HEK293 (cell line): ENCODE data around the gene CNTNAP4.

Source experiments
- CTCF ChIA-PET: fragments of 350-600 bp; formaldehyde crosslinking; extraction: SDS; loops from one replicate; lab custom pipeline; 2021; ENCODE audit warnings: antibody characterized with exemption; lab: Yijun Ruan, JAX
- POLR2A ChIA-PET: fragments of 300-600 bp; formaldehyde crosslinking; extraction: SDS; loops from one replicate; lab custom pipeline; 2020; ENCODE audit warnings: antibody characterized with exemption, inconsistent platforms; lab: Yijun Ruan, JAX
- H3K27ac ChIP-seq: fragments of 200-500 bp; sonication (Bioruptor generic); 2 replicates; pipeline ENCODE4 v1.5.1; 2014; ENCODE audit warnings: low read depth, low read length, control low read depth, inconsistent platforms; ENCODE audit errors: extremely low read depth
- H3K36me3 ChIP-seq, 2 experiments: fragments of 200-500 bp in 1 of 2; sonication (Bioruptor generic) in 1 of 2; 1 replicate in 1 of 2; 2 replicates in 1 of 2; pipeline ENCODE4 v1.5.1; 2014 to 2017; ENCODE audit warnings: inconsistent platforms in 2 of 2, low read length in 2 of 2; ENCODE audit not compliant: control insufficient read depth in 2 of 2, insufficient read depth in 1 of 2
- H3K4me1 ChIP-seq: fragments of 200-500 bp; sonication (Bioruptor generic); 2 replicates; pipeline ENCODE4 v1.5.1; 2014; ENCODE audit warnings: mild to moderate bottlenecking, low read length, inconsistent platforms; ENCODE audit not compliant: control insufficient read depth, insufficient read depth
- H3K4me3 ChIP-seq: 2 replicates; pipeline ENCODE4 v1.5.1; 2011; ENCODE audit warnings: low read depth, mild to moderate bottlenecking, control low read depth, low read length, moderate library complexity
- H3K9me3 ChIP-seq: fragments of 200-500 bp; sonication (Bioruptor generic); 2 replicates; pipeline ENCODE4 v1.5.1; 2014; ENCODE audit warnings: low read depth, low read length, inconsistent platforms; ENCODE audit not compliant: control insufficient read depth, insufficient read depth
- GLI2 ChIP-seq: fragments of 450-650 bp; formaldehyde crosslinking; IDR thresholded peaks from 2 replicates; pipeline ENCODE4; 2017; ENCODE audit warnings: missing biosample characterization, missing genetic modification characterization, low read depth, borderline replicate concordance
- MYNN ChIP-seq: fragments of 450-650 bp; formaldehyde crosslinking; IDR thresholded peaks from 2 replicates; pipeline ENCODE4 v1.5.1; 2016; ENCODE audit warnings: missing biosample characterization, missing genetic modification characterization, borderline replicate concordance
- RBAK ChIP-seq: fragments of 450-650 bp; formaldehyde crosslinking; IDR thresholded peaks from 2 replicates; pipeline ENCODE4 v1.5.1; 2016; ENCODE audit warnings: missing biosample characterization, missing genetic modification characterization
- SALL2 ChIP-seq: fragments of 450-650 bp; formaldehyde crosslinking; IDR thresholded peaks from 2 replicates; pipeline ENCODE4 v1.5.0; 2017; ENCODE audit warnings: missing biosample characterization, mild to moderate bottlenecking, missing genetic modification characterization, borderline replicate concordance
- WT1 ChIP-seq: fragments of 450-650 bp; formaldehyde crosslinking; IDR thresholded peaks from 2 replicates; pipeline ENCODE4 v1.5.1; 2016; ENCODE audit warnings: missing biosample characterization, missing genetic modification characterization
- ZBTB1 ChIP-seq: fragments of 450-650 bp; formaldehyde crosslinking; IDR thresholded peaks from 2 replicates; pipeline ENCODE4 v1.5.1; 2016; ENCODE audit warnings: missing biosample characterization, missing genetic modification characterization
- ZBTB7A ChIP-seq: fragments of 450-650 bp; formaldehyde crosslinking; IDR thresholded peaks from 2 replicates; pipeline ENCODE4 v1.5.1; 2016; ENCODE audit warnings: low read depth, missing biosample characterization, missing genetic modification characterization
- ZFP69B ChIP-seq: fragments of 450-650 bp; formaldehyde crosslinking; IDR thresholded peaks from 2 replicates; pipeline ENCODE4 v1.5.1; 2016; ENCODE audit warnings: missing biosample characterization, missing genetic modification characterization
- ZNF112 ChIP-seq: fragments of 450-650 bp; formaldehyde crosslinking; IDR thresholded peaks from 2 replicates; pipeline ENCODE4 v1.5.0; 2017; ENCODE audit warnings: missing biosample characterization, missing genetic modification characterization
- ZNF169 ChIP-seq: fragments of 450-650 bp; formaldehyde crosslinking; IDR thresholded peaks from 2 replicates; pipeline ENCODE4 v1.5.1; 2016; ENCODE audit warnings: missing biosample characterization, missing genetic modification characterization
- ZNF202 ChIP-seq: fragments of 450-650 bp; formaldehyde crosslinking; IDR thresholded peaks from 2 replicates; pipeline ENCODE4 v1.5.1; 2016; ENCODE audit warnings: missing biosample characterization, missing genetic modification characterization, borderline replicate concordance
- ZNF404 ChIP-seq: fragments of 450-650 bp; formaldehyde crosslinking; IDR thresholded peaks from 2 replicates; pipeline ENCODE4 v1.5.1; 2017; ENCODE audit warnings: missing biosample characterization, missing genetic modification characterization
- ZNF510 ChIP-seq: fragments of 450-650 bp; formaldehyde crosslinking; IDR thresholded peaks from 2 replicates; pipeline ENCODE4 v1.5.1; 2018; ENCODE audit warnings: mild to moderate bottlenecking, missing genetic modification characterization, missing biosample characterization; ENCODE audit not compliant: insufficient replicate concordance
- ZNF514 ChIP-seq: fragments of 450-650 bp; formaldehyde crosslinking; IDR thresholded peaks from 2 replicates; pipeline ENCODE4 v1.5.1; 2016; ENCODE audit warnings: missing biosample characterization, missing genetic modification characterization
- ZNF521 ChIP-seq: fragments of 450-650 bp; formaldehyde crosslinking; IDR thresholded peaks from 2 replicates; pipeline ENCODE4 v1.5.1; 2017; ENCODE audit warnings: missing biosample characterization, mild to moderate bottlenecking, missing genetic modification characterization
- ZNF596 ChIP-seq: fragments of 450-650 bp; IDR thresholded peaks from 2 replicates; pipeline ENCODE4 v1.5.0; 2018; ENCODE audit warnings: missing biosample characterization, mild to moderate bottlenecking, missing genetic modification characterization, moderate library complexity
- ZNF600 ChIP-seq: fragments of 450-650 bp; formaldehyde crosslinking; IDR thresholded peaks from 2 replicates; pipeline ENCODE4 v1.5.1; 2016; ENCODE audit warnings: missing biosample characterization, missing genetic modification characterization
- ZNF610 ChIP-seq: fragments of 450-650 bp; formaldehyde crosslinking; IDR thresholded peaks from 2 replicates; pipeline ENCODE4 v1.5.1; 2016; ENCODE audit warnings: missing biosample characterization, missing genetic modification characterization, borderline replicate concordance
- TF ChIP-seq, protein P1 (sequence below): fragments of 450-650 bp; formaldehyde crosslinking; IDR thresholded peaks from 2 replicates; pipeline ENCODE4 v1.5.1; 2016; ENCODE audit warnings: missing biosample characterization, missing genetic modification characterization
- TF ChIP-seq, protein P2 (sequence below): fragments of 450-650 bp; formaldehyde crosslinking; IDR thresholded peaks from 2 replicates; pipeline ENCODE4 v1.5.1; 2017; ENCODE audit warnings: missing biosample characterization, missing genetic modification characterization
- TF ChIP-seq, protein P3 (sequence below): fragments of 450-650 bp; formaldehyde crosslinking; IDR thresholded peaks from 2 replicates; pipeline ENCODE4 v1.5.1; 2016; ENCODE audit warnings: missing biosample characterization, missing genetic modification characterization
- TF ChIP-seq, protein P4 (sequence below): fragments of 450-650 bp; formaldehyde crosslinking; IDR thresholded peaks from 2 replicates; pipeline ENCODE4 v1.5.1; 2016; ENCODE audit warnings: missing biosample characterization, missing genetic modification characterization
- TF ChIP-seq, protein P5 (sequence below): fragments of 450-650 bp; formaldehyde crosslinking; IDR thresholded peaks from 2 replicates; pipeline ENCODE4 v1.5.1; 2017; ENCODE audit warnings: missing biosample characterization, missing genetic modification characterization

The CNTNAP4 gene

DNA sequence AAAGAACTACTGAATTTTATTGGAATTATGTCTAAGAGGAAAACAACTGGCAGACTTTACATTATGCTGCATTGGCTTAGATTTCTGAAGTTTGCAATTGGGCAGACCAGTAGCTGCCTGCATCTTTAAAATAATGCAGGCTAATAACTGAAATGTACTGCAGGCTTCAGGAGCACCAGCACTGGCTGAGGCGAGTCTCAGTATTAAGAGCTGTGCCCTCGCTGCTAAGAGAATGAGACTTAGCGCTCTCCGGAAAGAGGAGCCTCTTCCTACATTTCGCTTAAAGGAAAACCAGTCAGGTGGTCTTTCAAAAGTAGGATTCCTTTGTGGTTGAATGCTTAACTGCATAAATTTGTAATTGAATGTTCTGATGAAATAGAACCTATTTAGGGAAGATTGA lies 885 bp downstream of the CNTNAP4 start:
- Histone ChIP-seq H3K4me3 (no peak overlapping the region), H3K36me3 (no peaks in the 10 kb centered on the region), H3K9me3 (no peaks in the 10 kb centered on the region), H3K27ac (no peak overlapping the region), H3K4me1 (no peaks in the 10 kb centered on the region)
- ChIA-PET POLR2A (no interaction called here), CTCF (no interaction called here)
- TF ChIP-seq ZNF202 (no peak), ZNF600 (tag by site-specific recombination) (no peak), ZBTB1 (tag by site-specific recombination) (no peak), ZFP69B (tag by site-specific recombination) (no peak), ZNF514 (tag by site-specific recombination) (no peak), ZNF521 (tag by site-specific recombination) (no peak), GLI2 (tag by site-specific recombination) (no peak)

DNA sequence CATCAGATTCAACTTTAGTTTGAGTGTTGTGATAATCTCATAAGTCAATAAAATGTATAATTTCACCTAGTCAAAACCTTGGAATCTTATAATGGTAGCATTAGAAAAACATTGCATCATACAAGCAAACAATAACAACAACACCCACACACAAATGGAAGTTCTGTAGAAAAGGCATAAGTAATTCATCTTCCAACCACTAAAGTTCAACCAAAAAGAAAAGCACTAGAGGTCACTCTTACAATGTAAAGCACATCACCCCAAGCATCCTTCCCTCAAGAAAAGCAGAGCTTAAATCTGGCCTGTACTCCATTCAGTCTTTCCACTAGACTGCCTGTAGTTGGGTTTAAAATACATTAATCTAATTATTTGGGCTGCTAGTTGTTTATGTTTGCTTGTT lies 1.8 kb downstream of the CNTNAP4 start:
- Histone ChIP-seq H3K4me3 (no peak overlapping the region), H3K9me3 (no peaks in the 10 kb centered on the region), H3K27ac (no peak overlapping the region), H3K36me3 (no peaks in the 10 kb centered on the region), H3K4me1 (no peaks in the 10 kb centered on the region)
- no peak for TF ChIP-seq GLI2 (tag by site-specific recombination)
- TF ChIP-seq, protein P1, sequence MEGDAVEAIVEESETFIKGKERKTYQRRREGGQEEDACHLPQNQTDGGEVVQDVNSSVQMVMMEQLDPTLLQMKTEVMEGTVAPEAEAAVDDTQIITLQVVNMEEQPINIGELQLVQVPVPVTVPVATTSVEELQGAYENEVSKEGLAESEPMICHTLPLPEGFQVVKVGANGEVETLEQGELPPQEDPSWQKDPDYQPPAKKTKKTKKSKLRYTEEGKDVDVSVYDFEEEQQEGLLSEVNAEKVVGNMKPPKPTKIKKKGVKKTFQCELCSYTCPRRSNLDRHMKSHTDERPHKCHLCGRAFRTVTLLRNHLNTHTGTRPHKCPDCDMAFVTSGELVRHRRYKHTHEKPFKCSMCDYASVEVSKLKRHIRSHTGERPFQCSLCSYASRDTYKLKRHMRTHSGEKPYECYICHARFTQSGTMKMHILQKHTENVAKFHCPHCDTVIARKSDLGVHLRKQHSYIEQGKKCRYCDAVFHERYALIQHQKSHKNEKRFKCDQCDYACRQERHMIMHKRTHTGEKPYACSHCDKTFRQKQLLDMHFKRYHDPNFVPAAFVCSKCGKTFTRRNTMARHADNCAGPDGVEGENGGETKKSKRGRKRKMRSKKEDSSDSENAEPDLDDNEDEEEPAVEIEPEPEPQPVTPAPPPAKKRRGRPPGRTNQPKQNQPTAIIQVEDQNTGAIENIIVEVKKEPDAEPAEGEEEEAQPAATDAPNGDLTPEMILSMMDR (tag by site-specific recombination) = 0 out of 2 replicates have a peak, but pooled peaks have one; percentile 10
- CTCF ChIA-PET = interaction anchor here (0.6 to 0.7 kb wide), 2 partner anchors 419 to 1297 kb away, joined by 3 to 5 read pairs; no protein-coding TSS in a partner anchor
- POLR2A ChIA-PET = no interaction called here

DNA sequence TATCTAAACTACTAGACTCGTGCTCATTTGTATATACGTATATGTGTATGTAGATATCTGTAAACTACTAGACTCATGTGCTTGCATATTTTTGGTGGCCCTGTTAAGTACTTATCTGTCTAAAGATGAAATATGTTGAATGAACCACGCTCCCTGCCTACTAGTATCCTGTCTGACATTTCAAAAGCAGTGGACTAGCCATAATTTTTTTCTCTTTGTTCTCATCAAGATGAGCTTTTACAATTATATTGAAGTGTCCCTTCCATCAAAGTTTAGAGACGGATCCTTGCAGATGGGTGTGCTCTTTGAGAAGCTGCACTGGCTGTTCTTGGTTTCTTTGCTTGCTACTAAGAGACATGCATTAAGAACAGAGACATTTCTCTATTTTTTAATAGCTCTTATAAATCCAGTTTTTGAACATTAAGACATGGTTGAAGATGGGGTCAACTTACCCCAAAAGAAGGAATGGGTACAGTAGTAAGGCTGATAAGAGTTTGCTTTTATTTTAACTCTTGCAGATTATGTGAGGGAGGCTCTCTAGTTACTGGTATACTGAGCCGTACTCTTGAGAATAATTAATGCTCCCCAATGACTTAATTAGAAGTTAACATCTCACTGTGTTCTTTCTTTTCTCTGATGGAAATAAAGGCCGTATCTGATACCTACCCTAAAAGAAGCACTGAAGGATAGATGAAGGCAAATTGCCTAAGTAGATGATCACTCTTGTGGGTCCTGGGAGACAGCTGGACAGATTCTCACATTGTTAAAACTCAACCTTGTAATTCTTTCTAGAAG lies 3.4 kb downstream of the CNTNAP4 start:
- ChIA-PET POLR2A (no interaction called here), CTCF (no interaction called here)
- H3K36me3 ChIP-seq = no peaks in the 10 kb centered on the region
- TF ChIP-seq RBAK (tag by site-specific recombination) = no peak
- TF ChIP-seq ZNF610 (tag by site-specific recombination) = no peak
- TF ChIP-seq, protein P2, sequence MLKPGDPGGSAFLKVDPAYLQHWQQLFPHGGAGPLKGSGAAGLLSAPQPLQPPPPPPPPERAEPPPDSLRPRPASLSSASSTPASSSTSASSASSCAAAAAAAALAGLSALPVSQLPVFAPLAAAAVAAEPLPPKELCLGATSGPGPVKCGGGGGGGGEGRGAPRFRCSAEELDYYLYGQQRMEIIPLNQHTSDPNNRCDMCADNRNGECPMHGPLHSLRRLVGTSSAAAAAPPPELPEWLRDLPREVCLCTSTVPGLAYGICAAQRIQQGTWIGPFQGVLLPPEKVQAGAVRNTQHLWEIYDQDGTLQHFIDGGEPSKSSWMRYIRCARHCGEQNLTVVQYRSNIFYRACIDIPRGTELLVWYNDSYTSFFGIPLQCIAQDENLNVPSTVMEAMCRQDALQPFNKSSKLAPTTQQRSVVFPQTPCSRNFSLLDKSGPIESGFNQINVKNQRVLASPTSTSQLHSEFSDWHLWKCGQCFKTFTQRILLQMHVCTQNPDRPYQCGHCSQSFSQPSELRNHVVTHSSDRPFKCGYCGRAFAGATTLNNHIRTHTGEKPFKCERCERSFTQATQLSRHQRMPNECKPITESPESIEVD (tag by site-specific recombination) = no peak
- no peak for TF ChIP-seq ZBTB7A (tag by site-specific recombination)
- no peak for TF ChIP-seq ZNF169 (tag by site-specific recombination)
- TF ChIP-seq, protein P3, sequence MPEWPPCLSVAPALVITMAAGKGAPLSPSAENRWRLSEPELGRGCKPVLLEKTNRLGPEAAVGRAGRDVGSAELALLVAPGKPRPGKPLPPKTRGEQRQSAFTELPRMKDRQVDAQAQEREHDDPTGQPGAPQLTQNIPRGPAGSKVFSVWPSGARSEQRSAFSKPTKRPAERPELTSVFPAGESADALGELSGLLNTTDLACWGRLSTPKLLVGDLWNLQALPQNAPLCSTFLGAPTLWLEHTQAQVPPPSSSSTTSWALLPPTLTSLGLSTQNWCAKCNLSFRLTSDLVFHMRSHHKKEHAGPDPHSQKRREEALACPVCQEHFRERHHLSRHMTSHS (tag by site-specific recombination) = no peak
- TF ChIP-seq, protein P4, sequence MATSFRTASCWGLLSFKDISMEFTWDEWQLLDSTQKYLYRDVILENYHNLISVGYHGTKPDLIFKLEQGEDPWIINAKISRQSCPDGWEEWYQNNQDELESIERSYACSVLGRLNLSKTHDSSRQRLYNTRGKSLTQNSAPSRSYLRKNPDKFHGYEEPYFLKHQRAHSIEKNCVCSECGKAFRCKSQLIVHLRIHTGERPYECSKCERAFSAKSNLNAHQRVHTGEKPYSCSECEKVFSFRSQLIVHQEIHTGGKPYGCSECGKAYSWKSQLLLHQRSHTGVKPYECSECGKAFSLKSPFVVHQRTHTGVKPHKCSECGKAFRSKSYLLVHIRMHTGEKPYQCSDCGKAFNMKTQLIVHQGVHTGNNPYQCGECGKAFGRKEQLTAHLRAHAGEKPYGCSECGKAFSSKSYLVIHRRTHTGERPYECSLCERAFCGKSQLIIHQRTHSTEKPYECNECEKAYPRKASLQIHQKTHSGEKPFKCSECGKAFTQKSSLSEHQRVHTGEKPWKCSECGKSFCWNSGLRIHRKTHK (tag by site-specific recombination) = no peak
- TF ChIP-seq ZNF112 (tag by site-specific recombination) = no peak
- TF ChIP-seq ZNF596 (tag by site-specific recombination) = no peak
- TF ChIP-seq SALL2 = no peak
- TF ChIP-seq ZNF510 (tag by site-specific recombination) = no peak
- TF ChIP-seq MYNN (tag by site-specific recombination) = no peak
- TF ChIP-seq, protein P5, sequence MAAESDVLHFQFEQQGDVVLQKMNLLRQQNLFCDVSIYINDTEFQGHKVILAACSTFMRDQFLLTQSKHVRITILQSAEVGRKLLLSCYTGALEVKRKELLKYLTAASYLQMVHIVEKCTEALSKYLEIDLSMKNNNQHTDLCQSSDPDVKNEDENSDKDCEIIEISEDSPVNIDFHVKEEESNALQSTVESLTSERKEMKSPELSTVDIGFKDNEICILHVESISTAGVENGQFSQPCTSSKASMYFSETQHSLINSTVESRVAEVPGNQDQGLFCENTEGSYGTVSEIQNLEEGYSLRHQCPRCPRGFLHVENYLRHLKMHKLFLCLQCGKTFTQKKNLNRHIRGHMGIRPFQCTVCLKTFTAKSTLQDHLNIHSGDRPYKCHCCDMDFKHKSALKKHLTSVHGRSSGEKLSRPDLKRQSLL (tag by site-specific recombination) = no peak
- no peak for TF ChIP-seq WT1 (tag by site-specific recombination)
- no peak for TF ChIP-seq ZNF404 (tag by site-specific recombination)
- no peaks in the 10 kb centered on the region for H3K9me3 ChIP-seq
- H3K27ac ChIP-seq = no peak overlapping the region
- H3K4me1 ChIP-seq = no peaks in the 10 kb centered on the region
- H3K4me3 ChIP-seq = no peak overlapping the region
